Endothelial cell of umbilical vein (primary cell): Measurements from ENCODE around the gene MYO5B. TPM values are rescaled to one million over a fixed set of nuclear protein-coding genes. Genes with fewer than 3 reads are reported as not detected.
"Not testable (repeated sequence)": the region's sequence is repeated elsewhere in the genome, so short reads cannot be mapped to it uniquely, and the experiment has no call there.

ENCODE experiments used
- BruUV-seq: library from RNA; stranded (reverse); fragments of 400-500 nt; replicated peaks from 2 replicates; lab custom pipeline; 2021; lab: Mats Ljungman, UMichigan
- CTCF ChIA-PET: fragments of 300-600, 350-600 bp; sonication (Branson Sonifier 250); formaldehyde crosslinking; loops from one replicate; lab custom pipeline; 2021; ENCODE audit warnings: antibody characterized with exemption, inconsistent platforms; lab: Charles Lee
- POLR2A ChIA-PET: fragments of 300-600, 350-600 bp; sonication (Branson Sonifier 250); formaldehyde crosslinking; loops from one replicate; lab custom pipeline; 2021; ENCODE audit warnings: antibody characterized with exemption, inconsistent platforms; lab: Charles Lee
- DNase-seq: peaks from one replicate; pipeline ENCODE4 v3.0.0-alpha.2; 2011; ENCODE audit warnings: low read depth, low spot score
- FAIRE-seq: peaks from 2 replicates; lab custom pipeline; 2011; peaks lifted over from hg19 to GRCh38; lab: Jason Lieb, UNC
- H2AFZ ChIP-seq: 2 replicates; pipeline ENCODE4 v1.6.0; 2012; ENCODE audit warnings: low read depth, low read length, control low read depth, inconsistent platforms
- H3K27ac ChIP-seq: 2 replicates; pipeline ENCODE4 v1.5.1; 2011; ENCODE audit warnings: low read depth, mild to moderate bottlenecking, control low read depth, low read length, moderate library complexity; ENCODE audit not compliant: insufficient read depth
- H3K27me3 ChIP-seq, 2 experiments: 2 replicates each; pipeline versions ENCODE4 v1.6.0 to v1.6.1; 2011; ENCODE audit warnings: low read length in 2 of 2, mixed read lengths in 1 of 2; ENCODE audit not compliant: control insufficient read depth in 2 of 2, insufficient read depth in 2 of 2
- H3K36me3 ChIP-seq, 2 experiments: 2 replicates in 1 of 2; 3 replicates in 1 of 2; pipeline ENCODE4 v1.5.1; 2011; ENCODE audit warnings: low read length in 2 of 2, mild to moderate bottlenecking in 1 of 2, moderate library complexity in 1 of 2; ENCODE audit not compliant: control insufficient read depth in 2 of 2, insufficient read depth in 2 of 2; ENCODE audit errors: extremely low read depth in 1 of 2
- H3K4me1 ChIP-seq: 3 replicates; pipeline ENCODE4 v1.5.1; 2011; ENCODE audit warnings: mild to moderate bottlenecking, low read length; ENCODE audit not compliant: control insufficient read depth, insufficient read depth; ENCODE audit errors: extremely low read depth
- H3K4me2 ChIP-seq: 2 replicates; pipeline ENCODE4 v1.6.1; 2011; ENCODE audit warnings: low read length, control low read depth, mixed read lengths; ENCODE audit not compliant: insufficient read depth
- H3K4me3 ChIP-seq, 3 experiments: fragments of 200-600 bp in 1 of 3; sonication (generic), shearing (Covaris generic) in 1 of 3; replicated peaks in 1 of 3; 2 replicates each; pipeline ENCODE4 v1.5.1; 2011 to 2016; ENCODE audit warnings: control low read depth in 3 of 3, low read length in 3 of 3, mild to moderate bottlenecking in 2 of 3, inconsistent platforms in 1 of 3, low read depth in 1 of 3, moderate library complexity in 1 of 3; ENCODE audit not compliant: insufficient read depth in 1 of 3
- H3K79me2 ChIP-seq: 2 replicates; pipeline ENCODE4 v1.6.0; 2012; ENCODE audit warnings: low read length, inconsistent platforms; ENCODE audit not compliant: control insufficient read depth, insufficient read depth
- H3K9ac ChIP-seq: replicated peaks from 2 replicates; pipeline ENCODE3; 2011; ENCODE audit warnings: low read length, control low read depth; ENCODE audit not compliant: insufficient read depth; ENCODE audit errors: extremely low read depth
- H3K9me1 ChIP-seq: replicated peaks from 3 replicates; pipeline ENCODE4 v1.6.0; 2011; ENCODE audit warnings: mild to moderate bottlenecking, low read length; ENCODE audit not compliant: control insufficient read depth, insufficient read depth; ENCODE audit errors: extremely low read depth
- H3K9me3 ChIP-seq: replicated peaks from 2 replicates; pipeline ENCODE4 v1.5.1; 2012; ENCODE audit warnings: low read length, inconsistent platforms; ENCODE audit not compliant: control insufficient read depth, insufficient read depth
- H4K20me1 ChIP-seq: replicated peaks from 2 replicates; pipeline ENCODE3; 2011; ENCODE audit warnings: mild to moderate bottlenecking, low read length; ENCODE audit not compliant: control insufficient read depth, insufficient read depth; ENCODE audit errors: extremely low read depth
- CTCF ChIP-seq, 2 donors: IDR thresholded peaks; 1 replicate in 1 of 2; 2 replicates in 1 of 2; pipeline ENCODE4 v1.5.1; 2011; ENCODE audit warnings: low read length in 2 of 2, mild to moderate bottlenecking in 2 of 2, moderate library complexity in 2 of 2, control low read depth in 1 of 2, inconsistent platforms in 1 of 2, low read depth in 1 of 2; ENCODE audit not compliant: insufficient read depth in 1 of 2; ENCODE audit errors: extremely low read depth in 1 of 2
- EZH2 ChIP-seq: IDR thresholded peaks from 2 replicates; pipeline ENCODE4 v1.6.1; 2012; ENCODE audit warnings: borderline replicate concordance, low read depth, mild to moderate bottlenecking, moderate library complexity, low read length, inconsistent platforms; ENCODE audit not compliant: severe bottlenecking
- FOS ChIP-seq: IDR thresholded peaks from 2 replicates; pipeline ENCODE4 v1.6.1; 2011; ENCODE audit warnings: mild to moderate bottlenecking, low read length, moderate library complexity, borderline replicate concordance; ENCODE audit not compliant: insufficient read depth
- GATA2 ChIP-seq: IDR thresholded peaks from 2 replicates; pipeline ENCODE4 v1.7.0; 2011; ENCODE audit warnings: low read depth, mild to moderate bottlenecking, moderate library complexity, mixed read lengths, low read length; ENCODE audit not compliant: insufficient read length, insufficient read depth
- JUN ChIP-seq: IDR thresholded peaks from 2 replicates; pipeline ENCODE4 v1.6.1; 2011; ENCODE audit warnings: borderline replicate concordance, low read depth; ENCODE audit not compliant: insufficient read length, insufficient read depth
- MYC ChIP-seq: IDR thresholded peaks from one replicate; pipeline ENCODE4 v1.6.1; 2011; ENCODE audit warnings: mild to moderate bottlenecking, low read depth, low read length
- POLR2A ChIP-seq: IDR thresholded peaks from 2 replicates; pipeline ENCODE4 v1.6.1; 2012; ENCODE audit warnings: low read depth, mild to moderate bottlenecking, control low read depth, low read length
- POLR2AphosphoS5 ChIP-seq: IDR thresholded peaks from 2 replicates; pipeline ENCODE4 v1.6.1; 2012; ENCODE audit warnings: low read depth, mild to moderate bottlenecking, control low read depth, low read length, moderate library complexity; ENCODE audit not compliant: insufficient read depth
- dilution Hi-C: fragments of 300-500 bp; cut with MboI; formaldehyde crosslinking; loops from one replicate; pipeline ENCODE4 v1.15.0; 2019; ENCODE audit warnings: low sequenced_read_pairs; ENCODE audit not compliant: extremely low pct_ligation_motif_present
- intact Hi-C: fragments of 100-400 bp; cut with micrococcal nuclease; formaldehyde crosslinking; loops from one replicate; pipeline ENCODE4 v1.10.0; 2022
- polyA plus RNA-seq, 4 experiments: library from polyadenylated mRNA; depleted of rRNA in 3 of 4; stranded (reverse) in 3 of 4; unstranded in 1 of 4; fragments of >200 nt; gene quantifications; 2 replicates each; pipeline versions ENCODE4 v1.2.1 to v1.2.3, GENCODE V29; 2011 to 2012; ENCODE audit warnings: missing spikeins in 1 of 4
- total RNA-seq: library from RNA; stranded (reverse); gene quantifications from 2 replicates; pipeline ENCODE4 v1.2.3, GENCODE V29; 2021
- TF ChIP-seq, protein P1 (sequence below): IDR thresholded peaks from 2 replicates; pipeline ENCODE4 v1.6.1; 2011; ENCODE audit not compliant: insufficient read depth, insufficient read length

The MYO5B gene
- total and polyA plus RNA-seq, 2 donors (not counting 3 experiments of a cell fraction or from before 2014, with no cell fraction given) = 0.54 to 1.1 TPM

DNA sequence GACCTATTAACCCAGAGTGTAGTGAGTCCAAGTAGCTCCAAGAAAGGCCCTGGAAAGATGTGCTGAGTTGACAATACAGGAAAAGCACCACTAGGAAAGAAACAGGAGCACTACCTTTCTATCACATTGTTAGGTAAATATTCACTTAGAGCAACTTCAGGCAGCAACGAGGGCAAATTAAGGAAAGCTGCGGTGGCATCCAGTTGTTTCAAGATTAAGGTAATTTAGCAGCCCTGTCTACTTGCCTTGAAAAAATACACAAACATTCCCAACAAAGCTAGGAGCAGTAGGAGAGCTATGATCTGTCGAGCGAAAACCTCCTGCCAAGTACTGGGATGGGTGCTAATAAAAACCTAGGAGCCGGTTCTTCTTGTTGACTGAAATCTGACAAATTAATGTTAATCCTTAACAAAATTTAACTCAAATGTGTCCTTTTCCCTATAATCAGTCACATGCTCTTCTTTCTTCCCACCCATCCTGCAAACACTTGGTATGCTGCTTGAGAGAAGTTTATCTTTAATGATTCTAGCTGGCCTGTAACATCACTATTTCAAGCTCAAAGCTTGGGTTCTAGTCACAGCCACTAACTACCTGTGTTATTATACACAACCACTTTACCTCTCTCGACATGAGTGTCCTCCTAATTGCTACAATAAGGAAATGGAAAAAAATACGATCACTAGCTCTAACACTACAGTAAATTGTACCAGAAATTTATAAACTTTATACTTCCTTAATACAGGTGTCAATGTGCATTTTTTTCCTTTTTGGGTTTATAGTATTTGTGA lies 383.6 kb downstream of the MYO5B start:
- no TSS peak for BruUV-seq
- Histone ChIP-seq H3K27me3 (no peaks in the 10 kb centered on the region), H3K4me1 (peaks cover 12% of the 10 kb centered on the region), H3K79me2 (peaks cover 2% of the 10 kb centered on the region), H4K20me1 (no peaks in the 10 kb centered on the region), H3K4me2 (no peak overlapping the region), H3K9ac (no peak overlapping the region), H3K36me3 (no peaks in the 10 kb centered on the region), H3K4me3 (no peak overlapping the region), H3K9me1 (no peaks in the 10 kb centered on the region), H3K27ac (no peak overlapping the region), H2AFZ (no peak overlapping the region), H3K9me3 (no peaks in the 10 kb centered on the region)
- ChIA-PET POLR2A (interaction anchor here (0.6 kb wide), 1 partner anchor 255 kb away, joined by 6 read pairs; no protein-coding TSS in a partner anchor), CTCF (interaction anchor here (1.6 to 6.0 kb wide), 2 partner anchors 47 to 301 kb away, joined by 4 to 34 read pairs; no protein-coding TSS in a partner anchor)
- intact Hi-C loops = loop anchor here (5.0 kb wide), 2 partner anchors 84 to 149 kb away; no protein-coding TSS in a partner anchor
- dilution Hi-C loops = no loop called here
- no peak for DNase-seq
- FAIRE-seq = no peak
- TF ChIP-seq CTCF (IDR thresholded peaks at IDR 0.05; ENCODE audit: extremely low read depth in 1 of 2, insufficient read depth in 1 of 2, low read depth in 1 of 2, low read length in 2 of 2) = no peak
- no peak for TF ChIP-seq FOS
- TF ChIP-seq JUN = no peak
- TF ChIP-seq EZH2 = no peak
- no peak for TF ChIP-seq MYC
- no peak for TF ChIP-seq GATA2
- TF ChIP-seq, protein P1, sequence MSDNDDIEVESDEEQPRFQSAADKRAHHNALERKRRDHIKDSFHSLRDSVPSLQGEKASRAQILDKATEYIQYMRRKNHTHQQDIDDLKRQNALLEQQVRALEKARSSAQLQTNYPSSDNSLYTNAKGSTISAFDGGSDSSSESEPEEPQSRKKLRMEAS = no peak
- TF ChIP-seq POLR2AphosphoS5 = no peak
- TF ChIP-seq POLR2A = no peak

GRCh38 chr18:49808553-49809191 lies 386.3 kb downstream of the MYO5B start:
- BruUV-seq, dilution Hi-C loops, H3K36me3 ChIP-seq, POLR2A ChIA-PET, H3K4me1 ChIP-seq, H4K20me1 ChIP-seq, H3K9ac ChIP-seq, DNase-seq, H3K4me2 ChIP-seq, H2AFZ ChIP-seq, H3K79me2 ChIP-seq, H3K27me3 ChIP-seq, H3K27ac ChIP-seq, H3K9me1 ChIP-seq, intact Hi-C loops, H3K4me3 ChIP-seq, H3K9me3 ChIP-seq, FAIRE-seq, CTCF ChIA-PET: not testable (repeated sequence)
